Lower lobe of right lung (tissue), 2 donors: ENCODE measurements around the gene GIPC1. TPM values are rescaled to one million over a fixed set of nuclear protein-coding genes. Genes with fewer than 3 reads are reported as not detected.
A peak's percentile ranks its signal among the peaks of the same experiment; 100 is the strongest.
"Not testable (repeated sequence)": the region's sequence is repeated elsewhere in the genome, so short reads cannot be mapped to it uniquely, and the experiment has no call there.

Source experiments
- ATAC-seq, 2 donors: fragments of 200-7000 bp; cut with Tn5 transposase; one replicate each; pipeline ENCODE4 v1.9.1; 2020 to 2022; ENCODE audit warnings: mild to moderate bottlenecking in 2 of 2, moderate library complexity in 2 of 2
- DNase-seq: peaks from one replicate; pipeline ENCODE4 v3.0.0-alpha.2; 2020
- H3K27ac ChIP-seq: fragments of 200-600 bp; one replicate; pipeline ENCODE4 v1.8.0; 2022
- H3K27me3 ChIP-seq: fragments of 200-600 bp; one replicate; pipeline ENCODE4 v1.8.0; 2022; ENCODE audit warnings: low read depth
- H3K36me3 ChIP-seq: fragments of 200-600 bp; one replicate; pipeline ENCODE4 v1.8.0; 2022; ENCODE audit warnings: mild to moderate bottlenecking
- H3K4me1 ChIP-seq: fragments of 200-600 bp; one replicate; pipeline ENCODE4 v1.8.0; 2022
- H3K4me3 ChIP-seq: fragments of 200-600 bp; one replicate; pipeline ENCODE4 v1.8.0; 2022; ENCODE audit warnings: mild to moderate bottlenecking
- H3K9me3 ChIP-seq: fragments of 200-600 bp; one replicate; pipeline ENCODE4 v1.8.0; 2022
- CTCF ChIP-seq: fragments of 200-600 bp; IDR thresholded peaks from one replicate; pipeline ENCODE4 v1.8.0; 2022; ENCODE audit warnings: antibody characterized with exemption, mild to moderate bottlenecking
- intact Hi-C: fragments of 100-400 bp; cut with DNase I; formaldehyde crosslinking; loops from one replicate; pipeline ENCODE4 v1.11.0; 2022
- total RNA-seq: library from RNA; stranded (reverse); fragmentation: NEBNext Ultra II Directional; extraction: Animal tissue kit (Norgen Biotek cat#: 25700); gene quantifications from one replicate; pipeline ENCODE4 v1.2.1, GENCODE V29; 2021
- donor health status: DM: no; HTN: yes; CAD: no; lungs with severe emphysema.

The GIPC1 gene
- total RNA-seq, 1 donor from 2014 or later, result 72.1 TPM

GRCh38 chr19:14542711-14543328, 46.9 kb upstream of the GIPC1 start:
- TF ChIP-seq CTCF, result no peak
- Histone ChIP-seq H3K27me3 (no peaks in the 10 kb centered on the region), H3K9me3 (no peaks in the 10 kb centered on the region), H3K36me3 (peaks cover 6% of the 10 kb centered on the region), H3K27ac (no peak overlapping the region), H3K4me3 (no peak overlapping the region), H3K4me1 (peaks cover 18% of the 10 kb centered on the region)
- intact Hi-C loops, result no loop called here
- DNase-seq (no peak), ATAC-seq (peak; percentile 53 to 54)

- not testable (repeated sequence) for ATAC-seq
Observed at GRCh38 chr19:14541979-14542378, 46.1 kb upstream of the GIPC1 start.

GRCh38 chr19:14540741-14541525, 45.0 kb upstream of the GIPC1 start:
- Histone ChIP-seq H3K9me3 (no peaks in the 10 kb centered on the region), H3K36me3 (peaks cover 4% of the 10 kb centered on the region), H3K27ac (no peak overlapping the region), H3K27me3 (no peaks in the 10 kb centered on the region), H3K4me3 (no peak overlapping the region), H3K4me1 (peaks cover 28% of the 10 kb centered on the region)
- ATAC-seq, result no peak
- intact Hi-C loops, result no loop called here
- TF ChIP-seq CTCF, result no peak
- no peak for DNase-seq

More at GRCh38 chr19:14541979-14542378, 46.1 kb upstream of the GIPC1 start:
- intact Hi-C loops, H3K27me3 ChIP-seq, H3K4me3 ChIP-seq, H3K27ac ChIP-seq, H3K36me3 ChIP-seq, H3K9me3 ChIP-seq, DNase-seq: not testable (repeated sequence)
- peaks cover 24% of the 10 kb centered on the region for H3K4me1 ChIP-seq

GRCh38 chr19:14536926-14537692, 41.2 kb upstream of the GIPC1 start:
- no peak for TF ChIP-seq CTCF
- peak; percentile 90 for DNase-seq
- Histone ChIP-seq H3K36me3 (peaks cover 4% of the 10 kb centered on the region), H3K4me3 (peak overlapping the region; percentile 40), H3K9me3 (no peaks in the 10 kb centered on the region), H3K27ac (no peak overlapping the region), H3K27me3 (no peaks in the 10 kb centered on the region), H3K4me1 (peaks cover 19% of the 10 kb centered on the region)
- peak; percentile 93 for ATAC-seq
- intact Hi-C loops, result no loop called here

GRCh38 chr19:14533450-14533849, 37.5 kb upstream of the GIPC1 start:
- Histone ChIP-seq H3K4me1 (peaks cover 37% of the 10 kb centered on the region), H3K4me3 (no peak overlapping the region), H3K27ac (no peak overlapping the region), H3K36me3 (peaks cover 4% of the 10 kb centered on the region), H3K27me3 (no peaks in the 10 kb centered on the region), H3K9me3 (no peaks in the 10 kb centered on the region)
- intact Hi-C loops, result no loop called here
- no peak for DNase-seq
- TF ChIP-seq CTCF, result no peak
- ATAC-seq, result no peak
